A549 (cell line): ENCODE measurements around the gene SEC16A. TPM values are rescaled to one million over a fixed set of nuclear protein-coding genes. Genes with fewer than 3 reads are reported as not detected.

ENCODE experiments used
- ATAC-seq, 2 experiments: fragments of 200-7000 bp in 1 of 2; fragments of >200 bp in 1 of 2; cut with Nextera tagmentation in 1 of 2; cut with Tn5 transposase in 1 of 2; 3 replicates each; pipeline versions ENCODE4 v1.8.0 to v1.9.1; 2018 to 2020; ENCODE audit warnings: mild to moderate bottlenecking in 1 of 2, moderate library complexity in 1 of 2
- CTCF ChIA-PET: fragments of 300-600 bp; sonication (Branson Sonifier 250); formaldehyde crosslinking; extraction: SDS; loops from one replicate; lab custom pipeline; 2021; ENCODE audit warnings: antibody characterized with exemption, inconsistent platforms; lab: Yijun Ruan, JAX
- POLR2A ChIA-PET: fragments of 350-600 bp; formaldehyde crosslinking; extraction: SDS; loops from one replicate; lab custom pipeline; 2021; ENCODE audit warnings: antibody characterized with exemption, inconsistent platforms; lab: Yijun Ruan, JAX
- DNase-seq, 2 experiments: peaks; one replicate each; pipeline versions ENCODE4 v3.0.0 to v3.0.0-alpha.2; 2011 to 2016; ENCODE audit warnings: low read depth in 1 of 2, low spot score in 1 of 2
- FAIRE-seq: peaks from 2 replicates; lab custom pipeline; 2011; peaks lifted over from hg19 to GRCh38; lab: Jason Lieb, UNC
- H3K27ac ChIP-seq, 2 experiments: fragments of >200 bp; sonication (Bioruptor Twin); formaldehyde crosslinking; 3 replicates each; pipeline ENCODE4 v1.5.1; 2016 to 2017
- H3K4me1 ChIP-seq: fragments of >200 bp; sonication (Bioruptor Twin); formaldehyde crosslinking; 3 replicates; pipeline ENCODE4 v1.6.1; 2016
- H3K4me2 ChIP-seq: fragments of >200 bp; sonication (Bioruptor Twin); formaldehyde crosslinking; 3 replicates; pipeline ENCODE4 v1.6.1; 2016
- H3K4me3 ChIP-seq: fragments of >200 bp; sonication (Bioruptor Twin); formaldehyde crosslinking; 3 replicates; pipeline ENCODE4 v1.5.1; 2016
- H3K9me3 ChIP-seq: fragments of >200 bp; sonication (Bioruptor Twin); formaldehyde crosslinking; 3 replicates; pipeline ENCODE4 v1.6.1; 2016
- CEBPB ChIP-seq, 2 experiments: fragments of >200 bp in 1 of 2; sonication (Bioruptor Twin) in 1 of 2; formaldehyde crosslinking in 1 of 2; IDR thresholded peaks; 2 replicates each; pipeline ENCODE4 v1.6.1; 2012 to 2016
- FOSL2 ChIP-seq, 2 experiments: fragments of 450-650 bp in 1 of 2; fragments of >200 bp in 1 of 2; sonication (Bioruptor Twin) in 1 of 2; formaldehyde crosslinking; IDR thresholded peaks; 2 replicates each; pipeline versions ENCODE4 v1.5.0 to v1.6.1; 2016 to 2020; ENCODE audit warnings: mild to moderate bottlenecking in 1 of 2, moderate library complexity in 1 of 2
- GATA3 ChIP-seq: IDR thresholded peaks from 2 replicates; pipeline ENCODE4 v1.6.1; 2012; ENCODE audit warnings: borderline replicate concordance
- HOXB13 ChIP-seq: fragments of 250-450 bp; sonication (Bioruptor Pico); IDR thresholded peaks from 2 replicates; pipeline ENCODE4 v1.5.0; 2020; ENCODE audit warnings: low read depth, mild to moderate bottlenecking, moderate library complexity
- KDM5A ChIP-seq: fragments of 200-600 bp; sonication (generic); IDR thresholded peaks from 2 replicates; pipeline ENCODE4 v1.6.1; 2016; ENCODE audit warnings: antibody characterized with exemption, mild to moderate bottlenecking
- MAFK ChIP-seq: fragments of 450-650 bp; IDR thresholded peaks from 2 replicates; pipeline ENCODE4 v1.6.1; 2014; ENCODE audit not compliant: partially characterized antibody
- MAZ ChIP-seq: fragments of 150-350 bp; IDR thresholded peaks from 2 replicates; pipeline ENCODE4 v1.6.1; 2014; ENCODE audit warnings: antibody characterized with exemption, low read depth, low read length, borderline replicate concordance
- MYC ChIP-seq: IDR thresholded peaks from 2 replicates; pipeline ENCODE4 v1.6.1; 2012; ENCODE audit warnings: mild to moderate bottlenecking, inconsistent platforms, low read length, improper control_type of control experiment, borderline replicate concordance
- NFE2L2 ChIP-seq: fragments of 150-350 bp; conservative IDR thresholded peaks from 2 replicates; pipeline ENCODE4 v1.6.1; 2014; ENCODE audit warnings: low read length
- NR3C1 ChIP-seq: fragments of >200 bp; sonication (Bioruptor Twin); formaldehyde crosslinking; IDR thresholded peaks from 3 replicates; pipeline ENCODE4 v1.6.1; 2017
- PHF8 ChIP-seq: fragments of 200-600 bp; sonication (generic); IDR thresholded peaks from 2 replicates; pipeline ENCODE4 v1.6.1; 2016; ENCODE audit warnings: low read depth, mild to moderate bottlenecking, antibody characterized with exemption, moderate library complexity, borderline replicate concordance
- POLR2A ChIP-seq: IDR thresholded peaks from 2 replicates; pipeline ENCODE4 v1.6.1; 2012; ENCODE audit warnings: mild to moderate bottlenecking, low read length
- RARB ChIP-seq: fragments of 250-450 bp; sonication (Bioruptor Pico); IDR thresholded peaks from 2 replicates; pipeline ENCODE4 v1.8.0; 2021; ENCODE audit warnings: mild to moderate bottlenecking, moderate library complexity
- TP53 ChIP-seq: fragments of 250-450 bp; sonication (Bioruptor Pico); IDR thresholded peaks from 2 replicates; pipeline ENCODE4 v1.5.0; 2021; ENCODE audit warnings: mild to moderate bottlenecking, moderate library complexity
- ZC3H11A ChIP-seq: fragments of 450-650 bp; IDR thresholded peaks from 2 replicates; pipeline ENCODE4 v1.6.1; 2014; ENCODE audit warnings: antibody characterized with exemption, mild to moderate bottlenecking
- WGBS: methylation state at CpG from one replicate; pipeline ENCODE4 v1.1.6; 2017; ENCODE audit errors: missing lambda C conversion rate; 5-methylcytosine and 5-hydroxymethylcytosine counted together
- polyA plus RNA-seq, 4 experiments: library from polyadenylated mRNA; depleted of rRNA in 3 of 4; stranded (reverse); fragments of >200 nt; fragmentation: RNase III in 1 of 4; extraction: RNeasy Plus Mini Kit Qiagen cat#74134 plus additional on column Dnase treatment in 1 of 4; gene quantifications; 2 replicates in 3 of 4; 3 replicates in 1 of 4; pipeline ENCODE4 v1.2.3, GENCODE V29; 2011 to 2017
- TF ChIP-seq, protein P1 (sequence below): IDR thresholded peaks from 2 replicates; pipeline ENCODE4 v1.6.1; 2012; ENCODE audit warnings: low read depth, borderline replicate concordance
- TF ChIP-seq, protein P2 (sequence below): IDR thresholded peaks from 2 replicates; pipeline ENCODE4 v1.6.1; 2012
- TF ChIP-seq, protein P3 (sequence below): IDR thresholded peaks from 2 replicates; pipeline ENCODE4 v1.6.1; 2012
- TF ChIP-seq, protein P4 (sequence below): fragments of >200 bp; sonication (Bioruptor Twin); formaldehyde crosslinking; IDR thresholded peaks from 3 replicates; pipeline ENCODE4 v1.6.1; 2016

SEC16A gene
- polyA plus RNA-seq, 2 of the 4 experiments (the other 2 are of a cell fraction): 24.2 to 38.0 TPM

DNA sequence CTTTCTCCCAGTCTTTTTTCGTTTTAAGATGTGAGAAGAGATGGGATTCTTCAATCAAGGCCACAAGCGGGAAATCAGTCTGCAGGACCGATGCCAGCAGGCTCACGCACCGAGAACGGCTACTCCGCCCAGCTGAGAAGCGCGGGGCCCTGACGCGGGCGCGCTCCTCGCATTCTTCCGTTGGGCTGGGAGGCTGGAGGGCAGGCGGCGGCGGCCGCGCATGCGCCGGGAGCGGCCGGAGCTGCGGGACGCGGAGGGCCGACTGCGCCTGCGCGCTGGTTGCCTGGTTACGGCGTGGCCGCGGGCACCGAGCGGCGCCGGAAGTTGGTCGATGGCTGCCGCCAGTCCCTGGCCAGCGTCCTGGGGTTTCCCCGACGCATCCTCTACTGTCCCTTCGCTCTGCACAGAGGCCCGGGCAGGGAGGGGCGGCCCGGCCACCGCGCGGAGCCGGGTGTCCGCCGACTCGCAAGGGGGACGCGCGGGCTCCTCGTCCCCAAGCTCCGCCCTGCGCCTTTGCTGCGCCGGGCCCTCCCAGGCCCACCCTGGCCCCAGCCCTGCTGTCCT lies 831 bp upstream of the SEC16A start:
- no peak for TF ChIP-seq MYC
- TF ChIP-seq TP53 (CRISPR knock-in tag): no peak
- peak; percentile 70; the same call in 1 of the 2 replicates for TF ChIP-seq PHF8
- TF ChIP-seq, protein P1, sequence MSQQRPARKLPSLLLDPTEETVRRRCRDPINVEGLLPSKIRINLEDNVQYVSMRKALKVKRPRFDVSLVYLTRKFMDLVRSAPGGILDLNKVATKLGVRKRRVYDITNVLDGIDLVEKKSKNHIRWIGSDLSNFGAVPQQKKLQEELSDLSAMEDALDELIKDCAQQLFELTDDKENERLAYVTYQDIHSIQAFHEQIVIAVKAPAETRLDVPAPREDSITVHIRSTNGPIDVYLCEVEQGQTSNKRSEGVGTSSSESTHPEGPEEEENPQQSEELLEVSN: no peak
- no peak for TF ChIP-seq ZC3H11A
- no peak for TF ChIP-seq NR3C1
- TF ChIP-seq, protein P2, sequence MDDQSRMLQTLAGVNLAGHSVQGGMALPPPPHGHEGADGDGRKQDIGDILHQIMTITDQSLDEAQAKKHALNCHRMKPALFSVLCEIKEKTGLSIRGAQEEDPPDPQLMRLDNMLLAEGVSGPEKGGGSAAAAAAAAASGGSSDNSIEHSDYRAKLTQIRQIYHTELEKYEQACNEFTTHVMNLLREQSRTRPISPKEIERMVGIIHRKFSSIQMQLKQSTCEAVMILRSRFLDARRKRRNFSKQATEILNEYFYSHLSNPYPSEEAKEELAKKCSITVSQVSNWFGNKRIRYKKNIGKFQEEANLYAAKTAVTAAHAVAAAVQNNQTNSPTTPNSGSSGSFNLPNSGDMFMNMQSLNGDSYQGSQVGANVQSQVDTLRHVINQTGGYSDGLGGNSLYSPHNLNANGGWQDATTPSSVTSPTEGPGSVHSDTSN: no peak
- TF ChIP-seq NFE2L2: no peak
- TF ChIP-seq MAZ: no peak
- TF ChIP-seq, protein P3, sequence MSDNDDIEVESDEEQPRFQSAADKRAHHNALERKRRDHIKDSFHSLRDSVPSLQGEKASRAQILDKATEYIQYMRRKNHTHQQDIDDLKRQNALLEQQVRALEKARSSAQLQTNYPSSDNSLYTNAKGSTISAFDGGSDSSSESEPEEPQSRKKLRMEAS: peak; percentile 62; the same call in 1 of the 2 replicates
- no peak for TF ChIP-seq MAFK
- TF ChIP-seq, protein P4, sequence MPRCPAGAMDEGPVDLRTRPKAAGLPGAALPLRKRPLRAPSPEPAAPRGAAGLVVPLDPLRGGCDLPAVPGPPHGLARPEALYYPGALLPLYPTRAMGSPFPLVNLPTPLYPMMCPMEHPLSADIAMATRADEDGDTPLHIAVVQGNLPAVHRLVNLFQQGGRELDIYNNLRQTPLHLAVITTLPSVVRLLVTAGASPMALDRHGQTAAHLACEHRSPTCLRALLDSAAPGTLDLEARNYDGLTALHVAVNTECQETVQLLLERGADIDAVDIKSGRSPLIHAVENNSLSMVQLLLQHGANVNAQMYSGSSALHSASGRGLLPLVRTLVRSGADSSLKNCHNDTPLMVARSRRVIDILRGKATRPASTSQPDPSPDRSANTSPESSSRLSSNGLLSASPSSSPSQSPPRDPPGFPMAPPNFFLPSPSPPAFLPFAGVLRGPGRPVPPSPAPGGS: peak; percentile 86; the same call in 2 of the 3 replicates
- TF ChIP-seq GATA3: no peak
- TF ChIP-seq RARB (CRISPR knock-in tag): no peak
- TF ChIP-seq POLR2A: peak; percentile 69

DNA sequence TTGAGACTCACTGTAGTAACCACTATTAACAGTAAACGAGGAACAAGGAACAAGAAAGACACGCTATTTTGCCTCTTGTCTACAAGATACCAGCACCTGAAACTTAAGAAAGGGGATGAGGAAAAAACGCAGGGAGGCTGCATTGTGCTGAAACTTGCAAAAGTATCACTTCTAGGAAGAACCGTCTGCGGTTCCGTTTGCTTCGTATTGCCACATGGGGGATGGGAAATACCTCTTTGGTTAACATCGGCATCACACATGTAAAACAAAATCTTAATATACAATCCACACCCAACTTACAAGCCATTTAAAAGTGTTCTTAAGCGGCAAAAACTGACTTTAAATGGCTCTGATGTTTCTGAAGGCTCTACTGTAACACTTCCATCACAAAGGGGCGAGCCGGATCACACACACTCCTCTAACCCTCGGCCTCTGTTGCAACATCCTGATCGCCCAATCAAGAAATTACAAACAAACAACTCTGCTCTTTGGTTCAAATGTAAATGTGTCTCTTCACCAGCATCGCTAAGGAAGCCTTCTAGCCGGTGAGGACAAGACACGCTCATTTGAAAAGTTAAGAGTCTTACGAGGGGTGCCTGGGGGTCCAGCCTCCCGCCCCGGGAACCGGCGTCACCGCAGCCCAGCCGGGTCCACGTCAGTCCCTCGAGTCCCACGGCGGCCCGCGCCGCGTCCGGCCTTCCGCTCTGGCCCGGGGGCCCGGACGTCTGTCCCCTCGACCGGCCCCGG lies 621 bp downstream of the SEC16A start:
- ATAC-seq (no peak), FAIRE-seq (no peak), DNase-seq (peak in 1 of 2 experiments; percentile 42)
- TF ChIP-seq POLR2A: no peak
- TF ChIP-seq FOSL2 (IDR thresholded peaks at IDR 0.05): no peak
- no peak for TF ChIP-seq FOSL2 (CRISPR knock-in tag; IDR thresholded peaks at IDR 0.05)
- TF ChIP-seq KDM5A: no peak
- TF ChIP-seq, protein P3: peak; percentile 25; the same call in 1 of the 2 replicates
- TF ChIP-seq HOXB13 (CRISPR knock-in tag): no peak
- peak; percentile 56 to 80; a peak in 3 of 4 replicates for TF ChIP-seq CEBPB (IDR thresholded peaks at IDR 0.05)
- H3K4me1 ChIP-seq: peaks cover 15% of the 10 kb centered on the region
- CTCF ChIA-PET: no interaction called here
- H3K27ac ChIP-seq: peak overlapping the region; percentile 91 to 98
- no peaks in the 10 kb centered on the region for H3K9me3 ChIP-seq
- POLR2A ChIA-PET: no interaction called here
- H3K4me3 ChIP-seq: peak overlapping the region; percentile 96
- 4% methylated on average over 25 of the region's 39 CpGs for WGBS
- H3K4me2 ChIP-seq: peak overlapping the region; percentile 82

More for the DNA sequence above, 831 bp upstream of the SEC16A start:
- ChIA-PET CTCF (interaction anchor here (0.6 to 9.1 kb wide), 22 partner anchors 10 to 217 kb away, joined by 3 to 776 read pairs (median 6); no protein-coding TSS in a partner anchor), POLR2A (interaction anchor here (0.6 to 2.5 kb wide), 11 partner anchors 9 to 576 kb away, joined by 3 to 17 read pairs (median 3); partner anchors contain the start of genes CAMSAP1 and DNLZ)
- H3K4me1 ChIP-seq: peaks cover 15% of the 10 kb centered on the region
- ATAC-seq (peak; percentile 63 to 67), DNase-seq (peak; percentile 91 to 92), FAIRE-seq (no peak)
- H3K4me2 ChIP-seq: peak overlapping the region; percentile 97
- H3K4me3 ChIP-seq: peak overlapping the region; percentile 65
- WGBS: 1% methylated on average over 26 of the region's 63 CpGs
- peak overlapping the region; percentile 90 to 95 for H3K27ac ChIP-seq
- no peaks in the 10 kb centered on the region for H3K9me3 ChIP-seq
